DND-41 (cell line): ENCODE data around the gene ATP9A.

Experiments
- ATAC-seq: fragments of 200-7000 bp; cut with Tn5 transposase; 3 replicates; pipeline ENCODE4 v1.9.1; 2021; ENCODE audit warnings: low read depth; ENCODE audit not compliant: insufficient read depth
- DNase-seq: peaks from one replicate; pipeline ENCODE4 v3.0.0-alpha.2; 2020
- H2AFZ ChIP-seq: 2 replicates; pipeline ENCODE4 v1.6.0; 2012; ENCODE audit warnings: low read depth, low read length
- H3K27ac ChIP-seq: 2 replicates; pipeline ENCODE4 v1.5.1; 2012; ENCODE audit warnings: low read length, inconsistent platforms
- H3K27me3 ChIP-seq: fragments of 200-600 bp; sonication (generic); 2 replicates; pipeline ENCODE4 v1.6.0; 2012; ENCODE audit warnings: low read length, mild to moderate bottlenecking, inconsistent platforms; ENCODE audit not compliant: insufficient read depth, poor library complexity
- H3K36me3 ChIP-seq: 2 replicates; pipeline ENCODE4 v1.5.1; 2012; ENCODE audit warnings: low read length, inconsistent platforms; ENCODE audit not compliant: insufficient read depth
- H3K4me1 ChIP-seq: 2 replicates; pipeline ENCODE4 v1.5.1; 2012; ENCODE audit warnings: mild to moderate bottlenecking, low read length; ENCODE audit not compliant: insufficient read depth
- H3K4me2 ChIP-seq: 2 replicates; pipeline ENCODE4 v1.6.0; 2012; ENCODE audit warnings: mild to moderate bottlenecking, moderate library complexity, low read length, inconsistent platforms; ENCODE audit not compliant: insufficient read depth
- H3K4me3 ChIP-seq, 2 experiments: fragments of 200-600 bp in 1 of 2; shearing (Covaris generic) in 1 of 2; 2 replicates each; pipeline ENCODE4 v1.5.1; 2012 to 2016; ENCODE audit warnings: inconsistent platforms in 2 of 2, low read length in 2 of 2, mild to moderate bottlenecking in 2 of 2, low read depth in 1 of 2, moderate library complexity in 1 of 2
- H3K79me2 ChIP-seq: 2 replicates; pipeline ENCODE4 v1.6.0; 2012; ENCODE audit warnings: low read length, inconsistent platforms; ENCODE audit not compliant: insufficient read depth
- H3K9ac ChIP-seq: 2 replicates; pipeline ENCODE4 v1.6.0; 2012; ENCODE audit warnings: low read depth, mild to moderate bottlenecking, inconsistent platforms, low read length, moderate library complexity
- H3K9me3 ChIP-seq: 2 replicates; pipeline ENCODE4 v1.5.1; 2012; ENCODE audit warnings: low read length, moderate library complexity, mild to moderate bottlenecking, inconsistent platforms; ENCODE audit not compliant: insufficient read depth, severe bottlenecking
- H4K20me1 ChIP-seq: 2 replicates; pipeline ENCODE4 v1.6.0; 2012; ENCODE audit warnings: low read length; ENCODE audit not compliant: insufficient read depth
- EZH2 ChIP-seq: IDR thresholded peaks from 3 replicates; pipeline ENCODE4 v1.6.1; 2012; ENCODE audit warnings: borderline replicate concordance, low read depth, mild to moderate bottlenecking, moderate library complexity, low read length, inconsistent platforms; ENCODE audit not compliant: severe bottlenecking
- TF ChIP-seq, protein P1 (sequence below): IDR thresholded peaks from 2 replicates; pipeline ENCODE4 v1.5.1; 2012; ENCODE audit warnings: borderline replicate concordance, low read length, moderate library complexity, mild to moderate bottlenecking; ENCODE audit not compliant: poor library complexity, severe bottlenecking; ENCODE audit errors: extremely low read depth

Gene ATP9A

DNA sequence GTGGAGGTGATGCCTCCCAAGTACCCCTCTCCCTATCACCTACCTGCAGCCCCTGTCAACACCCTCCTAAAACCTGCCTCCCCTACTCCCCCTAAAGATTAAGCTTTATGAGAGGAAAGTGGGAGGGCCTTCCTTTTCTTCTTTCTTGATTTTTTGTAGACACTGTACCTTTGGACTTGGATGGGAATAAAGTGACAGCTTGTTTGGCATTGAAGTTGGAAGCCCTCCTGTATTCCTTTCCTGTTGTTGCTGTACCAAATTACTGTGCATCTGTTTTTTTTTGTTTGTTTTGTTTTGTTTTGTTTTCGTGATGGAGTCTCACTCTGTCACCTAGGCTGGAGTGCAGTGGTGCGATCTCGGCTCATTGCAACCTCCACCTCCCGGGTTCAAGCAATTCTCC lies 126.3 kb downstream of the ATP9A start:
- H4K20me1 ChIP-seq: no peaks in the 10 kb centered on the region
- DNase-seq: no peak

DNA sequence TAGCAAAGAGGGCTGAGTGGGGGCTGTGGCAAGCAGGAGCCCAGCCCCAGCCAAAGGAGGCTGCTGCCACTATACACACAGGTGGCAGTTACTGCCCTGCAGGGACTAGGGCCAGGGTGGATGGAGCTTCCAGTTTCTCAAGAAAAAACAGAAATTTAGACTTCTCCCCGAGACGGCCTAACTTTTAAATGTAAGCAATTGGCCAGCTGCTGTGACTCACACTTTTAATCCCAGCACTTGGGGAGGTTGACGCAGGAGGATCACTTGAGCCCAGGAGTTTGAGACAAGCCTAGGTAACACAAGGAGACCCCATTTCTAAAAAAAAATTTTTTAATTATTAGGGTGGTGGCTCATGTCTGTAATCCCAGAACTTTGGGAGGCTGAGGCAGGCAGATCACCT lies 127.4 kb downstream of the ATP9A start:
- Histone ChIP-seq H3K4me1 (no peaks in the 10 kb centered on the region), H3K4me3 (no peak overlapping the region), H3K9ac (no peak overlapping the region), H3K36me3 (no peaks in the 10 kb centered on the region), H3K79me2 (no peaks in the 10 kb centered on the region), H2AFZ (no peak overlapping the region), H4K20me1 (no peaks in the 10 kb centered on the region), H3K27me3 (no peaks in the 10 kb centered on the region), H3K4me2 (no peak overlapping the region), H3K9me3 (no peaks in the 10 kb centered on the region), H3K27ac (no peak overlapping the region)
- DNase-seq (no peak), ATAC-seq (no peak)
- TF ChIP-seq, protein P1, sequence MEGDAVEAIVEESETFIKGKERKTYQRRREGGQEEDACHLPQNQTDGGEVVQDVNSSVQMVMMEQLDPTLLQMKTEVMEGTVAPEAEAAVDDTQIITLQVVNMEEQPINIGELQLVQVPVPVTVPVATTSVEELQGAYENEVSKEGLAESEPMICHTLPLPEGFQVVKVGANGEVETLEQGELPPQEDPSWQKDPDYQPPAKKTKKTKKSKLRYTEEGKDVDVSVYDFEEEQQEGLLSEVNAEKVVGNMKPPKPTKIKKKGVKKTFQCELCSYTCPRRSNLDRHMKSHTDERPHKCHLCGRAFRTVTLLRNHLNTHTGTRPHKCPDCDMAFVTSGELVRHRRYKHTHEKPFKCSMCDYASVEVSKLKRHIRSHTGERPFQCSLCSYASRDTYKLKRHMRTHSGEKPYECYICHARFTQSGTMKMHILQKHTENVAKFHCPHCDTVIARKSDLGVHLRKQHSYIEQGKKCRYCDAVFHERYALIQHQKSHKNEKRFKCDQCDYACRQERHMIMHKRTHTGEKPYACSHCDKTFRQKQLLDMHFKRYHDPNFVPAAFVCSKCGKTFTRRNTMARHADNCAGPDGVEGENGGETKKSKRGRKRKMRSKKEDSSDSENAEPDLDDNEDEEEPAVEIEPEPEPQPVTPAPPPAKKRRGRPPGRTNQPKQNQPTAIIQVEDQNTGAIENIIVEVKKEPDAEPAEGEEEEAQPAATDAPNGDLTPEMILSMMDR: no peak
- no peak for TF ChIP-seq EZH2

More for the DNA sequence above, 126.3 kb downstream of the ATP9A start:
- H2AFZ ChIP-seq: no peak overlapping the region
- no peaks in the 10 kb centered on the region for H3K4me1 ChIP-seq
- no peak for TF ChIP-seq EZH2
- TF ChIP-seq, protein P1: no peak
- H3K27me3 ChIP-seq: no peaks in the 10 kb centered on the region
- H3K9me3 ChIP-seq: no peaks in the 10 kb centered on the region
- H3K27ac ChIP-seq: no peak overlapping the region
- no peaks in the 10 kb centered on the region for H3K79me2 ChIP-seq
- no peak overlapping the region for H3K9ac ChIP-seq
- H3K4me3 ChIP-seq: no peak overlapping the region
- no peaks in the 10 kb centered on the region for H3K36me3 ChIP-seq
- no peak for ATAC-seq
- H3K4me2 ChIP-seq: no peak overlapping the region

DNA sequence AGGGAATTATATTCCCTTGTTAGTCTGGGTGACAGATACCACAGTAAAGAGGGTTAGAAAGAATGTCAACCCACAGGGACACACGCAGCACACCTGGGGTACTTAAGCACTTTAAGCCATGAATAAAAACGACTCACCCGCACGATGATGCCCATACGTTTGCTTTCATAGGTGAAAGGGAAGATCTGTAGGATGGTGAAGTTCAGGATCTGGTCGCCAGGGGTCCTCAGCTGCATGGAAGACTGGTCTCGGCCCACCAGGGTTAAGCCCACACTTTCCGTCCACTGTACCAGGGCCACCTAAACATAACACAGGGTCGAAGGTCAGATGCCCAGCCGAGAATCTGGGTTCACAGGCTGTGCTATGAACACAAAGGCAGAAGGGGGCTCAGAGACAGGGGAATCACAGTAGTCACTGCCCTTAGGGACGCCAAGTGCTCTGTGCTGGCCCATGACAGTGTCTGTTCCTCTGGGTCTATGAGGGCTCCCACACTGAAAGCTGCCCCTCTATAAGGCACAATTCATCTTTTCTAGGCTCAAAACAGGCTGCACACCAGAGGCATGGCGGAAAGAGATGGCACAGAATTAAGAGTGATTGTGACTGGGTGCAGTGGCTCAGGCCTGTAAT lies 128.9 kb downstream of the ATP9A start:
- ATAC-seq (peak; percentile 39; the same call in 1 of the 3 replicates), DNase-seq (peak; percentile 51)
- Histone ChIP-seq H3K79me2 (no peaks in the 10 kb centered on the region), H3K4me2 (no peak overlapping the region), H2AFZ (no peak overlapping the region), H3K27ac (no peak overlapping the region), H3K9me3 (no peaks in the 10 kb centered on the region), H3K36me3 (no peaks in the 10 kb centered on the region), H3K27me3 (no peaks in the 10 kb centered on the region), H3K4me1 (no peaks in the 10 kb centered on the region), H4K20me1 (peaks cover under 1% of the 10 kb centered on the region; the same call in 1 of the 2 replicates), H3K9ac (no peak overlapping the region), H3K4me3 (no peak overlapping the region)
- TF ChIP-seq EZH2: no peak
- TF ChIP-seq, protein P1: peak; percentile 76
